Tibial nerve (tissue), 4 donors: ENCODE data around the gene IMPG2. TPM values are rescaled to one million over a fixed set of nuclear protein-coding genes. Genes with fewer than 3 reads are reported as not detected.

Experiments used
- DNase-seq, 2 donors: peaks; one replicate each; pipeline ENCODE4 v3.0.0-alpha.2; 2019; ENCODE audit warnings: low spot score in 2 of 2
- H3K27ac ChIP-seq, 4 donors: fragments of 200-600 bp; sonication (generic) in 3 of 4; one replicate each; pipeline ENCODE4 v1.5.1; 2017 to 2019; ENCODE audit warnings: mild to moderate bottlenecking in 1 of 4
- H3K27me3 ChIP-seq, 2 donors: fragments of 200-600 bp; sonication (generic) in 1 of 2; one replicate each; pipeline versions ENCODE4 v1.5.1 to v1.6.0; 2017 to 2019
- H3K36me3 ChIP-seq, 3 donors: fragments of 200-600 bp; sonication (generic); one replicate each; pipeline ENCODE4 v1.5.1; 2018 to 2019
- H3K4me1 ChIP-seq, 4 donors: fragments of 200-600 bp; sonication (generic) in 3 of 4; one replicate each; pipeline ENCODE4 v1.5.1; 2017 to 2019
- H3K4me3 ChIP-seq, 4 donors: fragments of 200-600 bp; sonication (generic) in 3 of 4; one replicate each; pipeline ENCODE4 v1.5.1; 2017 to 2019; ENCODE audit warnings: mild to moderate bottlenecking in 1 of 4, moderate library complexity in 1 of 4
- H3K9me3 ChIP-seq, 4 donors: fragments of 200-600 bp; sonication (generic) in 3 of 4; one replicate each; pipeline ENCODE4 v1.5.1; 2017 to 2019
- CTCF ChIP-seq, 5 experiments: fragments of 200-600 bp in 3 of 5; fragments of 450-650 bp in 2 of 5; sonication (generic) in 3 of 5; IDR thresholded peaks; one replicate each; pipeline ENCODE4 v1.5.1; 2016 to 2019; ENCODE audit warnings: antibody characterized with exemption in 5 of 5, mild to moderate bottlenecking in 3 of 5, moderate library complexity in 2 of 5
- EP300 ChIP-seq, 2 donors: sonication (generic); formaldehyde crosslinking; IDR thresholded peaks; one replicate each; pipeline ENCODE4 v1.6.1; 2017; ENCODE audit warnings: antibody characterized with exemption in 2 of 2, mild to moderate bottlenecking in 1 of 2
- POLR2A ChIP-seq, 2 donors: fragments of 450-650 bp; IDR thresholded peaks; one replicate each; pipeline ENCODE4 v1.6.1; 2017; ENCODE audit warnings: antibody characterized with exemption in 2 of 2, mild to moderate bottlenecking in 2 of 2, moderate library complexity in 2 of 2
- WGBS, 2 donors: methylation state at CpG; one replicate each; pipeline ENCODE4 v1.1.5; 2018; 5-methylcytosine and 5-hydroxymethylcytosine counted together
- total RNA-seq, 4 donors: library from RNA; depleted of rRNA; stranded (reverse); fragments of >200 nt; gene quantifications; one replicate each; pipeline ENCODE4 v1.1.0, GENCODE V29; 2016

The IMPG2 gene
- total RNA-seq, 4 donors from 2014 or later = under 0.01 to 0.22 (median 0.20) TPM

GRCh38 chr3:101329016-101329673, 8.8 kb upstream of the IMPG2 start:
- Histone ChIP-seq H3K4me1 (no peaks in the 10 kb centered on the region), H3K27ac (no peak overlapping the region), H3K27me3 (no peaks in the 10 kb centered on the region), H3K36me3 (peaks cover 0 to 60% (median 0%) of the 10 kb centered on the region in 3 donors), H3K4me3 (no peak overlapping the region), H3K9me3 (no peaks in the 10 kb centered on the region)
- DNase-seq = no peak
- no peak for TF ChIP-seq CTCF (IDR thresholded peaks at IDR 0.05)
- TF ChIP-seq POLR2A (IDR thresholded peaks at IDR 0.05) = no peak
- no peak for TF ChIP-seq EP300 (IDR thresholded peaks at IDR 0.05)
- 97 to 99% methylated on average over 7 of the region's 7 CpGs for WGBS, 2 donors

- no peak overlapping the region for H3K4me3 ChIP-seq
- peaks cover 0 to 44% (median 0%) of the 10 kb centered on the region in 3 donors for H3K36me3 ChIP-seq
- no peak overlapping the region for H3K27ac ChIP-seq
- no peaks in the 10 kb centered on the region for H3K9me3 ChIP-seq
- TF ChIP-seq EP300 (IDR thresholded peaks at IDR 0.05) = no peak
- TF ChIP-seq CTCF (IDR thresholded peaks at IDR 0.05) = no peak
- TF ChIP-seq POLR2A (IDR thresholded peaks at IDR 0.05) = no peak
- no peaks in the 10 kb centered on the region for H3K4me1 ChIP-seq
- DNase-seq = no peak
- WGBS, 2 donors = 83 to 86% methylated on average over 5 of the region's 5 CpGs
- no peaks in the 10 kb centered on the region for H3K27me3 ChIP-seq
These were observed 5.2 kb upstream of the IMPG2 start for GRCh38 chr3:101325393-101326134.

GRCh38 chr3:101319531-101319930, 844 bp downstream of the IMPG2 start:
- no peak overlapping the region for H3K4me3 ChIP-seq
- no peaks in the 10 kb centered on the region for H3K9me3 ChIP-seq
- 83 to 88% methylated on average over 5 of the region's 5 CpGs for WGBS, 2 donors
- no peak overlapping the region for H3K27ac ChIP-seq
- TF ChIP-seq CTCF (IDR thresholded peaks at IDR 0.05) (no peak), EP300 (IDR thresholded peaks at IDR 0.05) (no peak), POLR2A (IDR thresholded peaks at IDR 0.05) (no peak)
- H3K4me1 ChIP-seq = no peaks in the 10 kb centered on the region
- no peak for DNase-seq
- no peaks in the 10 kb centered on the region for H3K36me3 ChIP-seq
- H3K27me3 ChIP-seq = no peaks in the 10 kb centered on the region

- Histone ChIP-seq H3K4me3 (no peak overlapping the region), H3K27ac (no peak overlapping the region), H3K9me3 (peaks cover 0 to 15% (median 2%) of the 10 kb centered on the region in 4 donors), H3K27me3 (no peaks in the 10 kb centered on the region), H3K4me1 (no peaks in the 10 kb centered on the region), H3K36me3 (peaks cover 0 to 8% (median 0%) of the 10 kb centered on the region in 3 donors)
- WGBS, 2 donors = 91 to 95% methylated on average over 2 of the region's 2 CpGs
- DNase-seq = no peak
- TF ChIP-seq CTCF (IDR thresholded peaks at IDR 0.05) = no peak
- TF ChIP-seq EP300 (IDR thresholded peaks at IDR 0.05) = no peak
- TF ChIP-seq POLR2A (IDR thresholded peaks at IDR 0.05) = no peak
These were observed 7.8 kb downstream of the IMPG2 start for GRCh38 chr3:101312545-101312944.

GRCh38 chr3:101311676-101312075, 8.7 kb downstream of the IMPG2 start:
- H3K27me3 ChIP-seq = no peaks in the 10 kb centered on the region
- no peaks in the 10 kb centered on the region for H3K4me1 ChIP-seq
- 59 to 68% methylated on average over 2 of the region's 2 CpGs for WGBS, 2 donors
- no peak for DNase-seq
- H3K4me3 ChIP-seq = no peak overlapping the region
- H3K9me3 ChIP-seq = peaks cover 0 to 16% (median 2%) of the 10 kb centered on the region in 4 donors
- H3K36me3 ChIP-seq = peaks cover 0 to 8% (median 0%) of the 10 kb centered on the region in 3 donors
- no peak for TF ChIP-seq CTCF (IDR thresholded peaks at IDR 0.05)
- TF ChIP-seq POLR2A (IDR thresholded peaks at IDR 0.05) = no peak
- TF ChIP-seq EP300 (IDR thresholded peaks at IDR 0.05) = no peak
- H3K27ac ChIP-seq = no peak overlapping the region
